Activated naive CD8-positive, alpha-beta T cell treated with anti-CD3 and anti-CD28 coated beads, Interleukin-2, amount 50 U/mL, for 24 hours (primary cell): ENCODE measurements around the gene PSG1.
"Not testable (repeated sequence)": the region's sequence is repeated elsewhere in the genome, so short reads cannot be mapped to it uniquely, and the experiment has no call there.

ENCODE experiments used
- ATAC-seq: fragments of 150-1000 bp; cut with Tn5 transposase; one replicate; pipeline ENCODE4 v1.10.0; 2021
- DNase-seq: peaks from one replicate; pipeline ENCODE4 v3.0.0; 2021
- H3K27ac Mint-ChIP-seq: one replicate; pipeline ENCODE4 v1.8.0; 2021; ENCODE audit warnings: mild to moderate bottlenecking, mixed read lengths
- H3K27me3 Mint-ChIP-seq: one replicate; pipeline ENCODE4 v1.8.0; 2021; ENCODE audit warnings: mixed read lengths
- H3K36me3 Mint-ChIP-seq: one replicate; pipeline ENCODE4 v1.8.0; 2021; ENCODE audit warnings: low read depth, mixed read lengths
- H3K4me1 Mint-ChIP-seq: one replicate; pipeline ENCODE4 v1.8.0; 2021; ENCODE audit warnings: mixed read lengths
- H3K4me3 Mint-ChIP-seq: one replicate; pipeline ENCODE4 v1.8.0; 2021; ENCODE audit warnings: mild to moderate bottlenecking, moderate library complexity, mixed read lengths
- H3K9me3 Mint-ChIP-seq: one replicate; pipeline ENCODE4 v1.8.0; 2021; ENCODE audit warnings: mixed read lengths

The PSG1 gene

DNA sequence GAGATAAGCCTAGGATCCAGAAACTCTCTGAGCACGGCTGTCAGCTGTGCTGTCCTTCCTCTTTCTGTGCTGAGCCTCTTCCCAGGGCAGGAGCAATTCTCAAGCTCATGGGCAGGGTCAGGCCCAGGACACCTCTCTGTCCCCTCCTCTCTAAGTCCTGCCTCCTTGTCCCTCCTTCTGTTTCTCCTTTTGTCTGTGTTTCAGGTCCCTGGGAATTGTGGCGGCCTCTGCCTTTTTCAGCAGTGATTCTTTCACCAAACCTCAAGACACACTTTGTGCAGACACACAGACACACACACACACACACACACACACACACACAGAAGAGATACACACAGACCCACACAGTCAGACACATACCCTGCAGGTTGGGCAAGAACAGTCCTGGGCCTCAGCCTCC, at the start of gene PSG1:
Gene PSG1, minus strand, starts transcription at position 101 of the 400 bp plus-strand sequence. CDS start 132 bp downstream, outside the sequence.
- Mint-ChIP-seq H3K4me3 (no peak within 1 kb of the TSS), H3K36me3 (no peaks in the 10 kb centered on the region), H3K27ac (no peak within 1 kb of the TSS)

DNA sequence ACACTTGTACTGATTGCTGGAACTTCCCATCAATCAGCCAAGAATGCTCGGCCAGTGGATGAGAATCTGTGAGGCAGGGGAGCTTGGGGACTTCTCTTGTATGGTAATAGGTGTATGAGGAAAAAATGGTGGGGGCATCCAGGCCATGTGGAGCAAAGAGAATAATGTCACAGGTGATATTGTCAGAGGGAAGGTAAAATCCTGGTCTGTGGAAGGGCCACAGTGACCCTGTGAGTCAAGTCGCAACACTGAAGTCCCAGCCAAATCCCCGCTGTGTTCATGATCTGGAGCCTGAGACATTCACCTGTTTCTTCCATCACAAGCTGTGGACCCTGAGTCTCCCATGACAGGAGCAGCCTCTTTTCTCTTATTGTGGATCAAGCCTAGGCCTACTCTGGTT, 49.4 kb upstream of the PSG1 start:
- Mint-ChIP-seq H3K27me3 (peaks cover 10% of the 10 kb centered on the region), H3K27ac (no peak overlapping the region), H3K4me3 (no peak overlapping the region), H3K4me1 (no peaks in the 10 kb centered on the region), H3K9me3 (no peaks in the 10 kb centered on the region), H3K36me3 (no peaks in the 10 kb centered on the region)
- ATAC-seq (no peak), DNase-seq (no peak)

More for the DNA sequence above, at the start of gene PSG1:
- ATAC-seq, result no peak
- Mint-ChIP-seq H3K4me1 (no peaks in the 10 kb centered on the region), H3K27me3 (peaks cover 11% of the 10 kb centered on the region), H3K9me3 (no peaks in the 10 kb centered on the region)
- no peak for DNase-seq

DNA sequence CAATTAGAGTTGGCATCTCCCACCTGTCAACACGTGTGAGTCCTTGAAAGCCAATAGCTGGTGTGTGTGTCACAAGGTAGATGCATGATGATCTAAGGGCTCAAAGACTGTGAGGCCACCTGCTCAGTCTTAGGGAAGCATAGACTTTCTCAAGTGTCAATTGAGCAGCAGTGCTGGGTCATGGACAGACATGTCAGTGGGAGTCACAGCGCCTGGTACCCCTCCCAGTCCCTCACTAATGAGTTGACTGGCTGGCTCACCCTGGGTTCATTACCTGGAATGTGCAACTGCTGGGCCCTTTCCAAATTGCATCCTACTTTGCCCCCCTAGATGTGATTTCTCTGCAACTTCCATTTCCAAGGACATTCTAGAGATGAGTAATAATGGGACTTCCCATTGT, 47.3 kb upstream of the PSG1 start:
- H3K27ac Mint-ChIP-seq, result no peak overlapping the region
- H3K27me3 Mint-ChIP-seq, result peaks cover 15% of the 10 kb centered on the region
- no peak for ATAC-seq
- no peak for DNase-seq
- no peaks in the 10 kb centered on the region for H3K36me3 Mint-ChIP-seq
- no peaks in the 10 kb centered on the region for H3K9me3 Mint-ChIP-seq
- H3K4me3 Mint-ChIP-seq, result no peak overlapping the region
- no peaks in the 10 kb centered on the region for H3K4me1 Mint-ChIP-seq

DNA sequence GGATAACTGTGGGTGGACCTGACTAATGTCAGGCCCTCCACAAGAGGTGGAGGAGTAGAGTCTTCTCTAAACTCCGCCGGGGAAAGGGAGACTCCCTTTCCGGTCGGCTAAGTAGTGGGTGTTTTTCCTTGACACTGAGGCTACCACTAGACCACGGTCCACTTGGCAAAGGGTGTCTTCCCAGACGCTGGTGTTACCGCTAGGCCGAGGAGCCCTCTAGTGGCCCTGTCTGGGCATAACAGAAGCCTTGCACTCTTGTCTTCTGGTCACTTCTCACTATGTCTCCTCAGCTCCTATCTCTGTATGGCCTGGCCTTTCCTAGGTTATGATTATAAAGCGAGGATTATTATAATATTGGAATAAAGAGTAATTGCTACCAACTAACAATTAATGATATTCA, 43.6 kb upstream of the PSG1 start:
- H3K4me1 Mint-ChIP-seq, H3K27ac Mint-ChIP-seq, H3K36me3 Mint-ChIP-seq, H3K4me3 Mint-ChIP-seq, H3K9me3 Mint-ChIP-seq, ATAC-seq: not testable (repeated sequence)
- H3K27me3 Mint-ChIP-seq, result peaks cover 13% of the 10 kb centered on the region
- peak; percentile 34 for DNase-seq

DNA sequence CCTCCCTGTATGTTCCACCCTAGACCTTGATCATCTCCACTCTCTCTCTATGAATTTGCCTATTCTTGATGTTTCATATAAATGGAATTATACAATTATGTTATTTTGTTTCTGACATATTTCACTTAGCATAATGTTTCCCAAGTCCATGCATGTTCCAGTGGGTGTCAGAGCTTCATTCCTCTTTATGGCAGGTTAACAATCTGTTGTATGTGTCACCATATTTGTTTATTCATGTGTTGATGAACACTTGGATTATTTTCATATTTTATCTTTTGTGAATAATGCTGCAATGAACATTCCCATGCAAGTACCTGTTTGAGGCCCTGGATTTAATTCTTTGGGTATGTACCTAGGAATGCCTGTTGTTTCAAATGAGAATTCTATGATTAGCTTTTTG, 41.5 kb upstream of the PSG1 start:
- ATAC-seq, H3K27ac Mint-ChIP-seq, H3K4me3 Mint-ChIP-seq, DNase-seq, H3K9me3 Mint-ChIP-seq, H3K36me3 Mint-ChIP-seq, H3K4me1 Mint-ChIP-seq: not testable (repeated sequence)
- H3K27me3 Mint-ChIP-seq, result peaks cover 13% of the 10 kb centered on the region

DNA sequence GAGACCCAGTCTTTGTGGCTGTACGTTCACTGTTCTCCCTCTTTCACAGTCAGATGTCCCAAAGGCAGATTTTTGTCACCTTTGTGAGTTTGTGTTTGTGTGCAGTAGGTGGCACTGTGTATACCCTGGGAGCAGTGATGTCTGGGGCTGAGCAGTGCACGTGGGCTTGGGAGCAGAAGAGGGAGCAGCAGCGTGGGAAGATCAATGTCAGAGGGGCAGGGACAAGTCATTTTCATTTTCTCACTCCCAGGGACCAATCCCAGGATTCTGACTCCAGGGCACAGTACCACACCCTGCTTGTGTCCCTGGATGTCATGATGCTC, 40.2 kb upstream of the PSG1 start:
- Mint-ChIP-seq H3K4me1 (no peaks in the 10 kb centered on the region), H3K36me3 (no peaks in the 10 kb centered on the region), H3K4me3 (no peak overlapping the region), H3K27ac (no peak overlapping the region), H3K9me3 (no peaks in the 10 kb centered on the region), H3K27me3 (peaks cover 9% of the 10 kb centered on the region)
- ATAC-seq (no peak), DNase-seq (no peak)

DNA sequence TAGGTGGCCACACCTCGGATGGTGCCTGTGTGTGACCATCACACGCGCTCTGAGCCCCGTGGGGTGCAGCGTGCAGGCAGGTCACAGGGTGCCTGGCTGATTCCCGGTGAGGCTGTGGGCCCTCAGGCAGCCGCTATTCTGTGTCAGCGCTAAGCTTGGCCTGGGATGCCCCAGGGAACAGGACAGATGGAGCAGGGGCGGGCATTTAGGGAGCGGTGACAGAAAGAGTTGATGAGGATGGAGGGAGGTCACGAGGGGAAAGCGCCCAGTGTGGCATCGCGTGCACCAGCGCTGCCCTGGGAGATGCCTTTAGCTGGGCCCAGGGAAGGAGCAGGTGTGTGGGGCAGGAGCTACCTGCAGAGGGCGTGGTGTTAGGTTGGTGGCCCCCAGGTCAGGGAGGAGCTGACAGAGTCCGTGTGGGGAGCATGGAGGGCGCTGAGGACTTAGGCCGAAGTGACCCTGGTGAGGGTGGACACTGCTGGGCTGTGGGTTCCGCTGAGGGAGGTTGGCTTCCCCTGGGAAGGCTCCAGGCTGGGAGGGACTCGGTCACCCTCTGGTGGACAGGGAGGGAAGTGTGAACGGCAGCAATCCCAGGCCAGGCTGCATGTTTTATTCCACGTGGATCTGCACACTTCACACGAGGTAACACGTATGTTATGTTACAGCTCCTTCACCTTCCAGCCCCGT, 39.7 kb upstream of the PSG1 start:
- not testable (repeated sequence) for DNase-seq, H3K9me3 Mint-ChIP-seq, H3K27me3 Mint-ChIP-seq, ATAC-seq, H3K4me1 Mint-ChIP-seq, H3K27ac Mint-ChIP-seq, H3K36me3 Mint-ChIP-seq, H3K4me3 Mint-ChIP-seq

DNA sequence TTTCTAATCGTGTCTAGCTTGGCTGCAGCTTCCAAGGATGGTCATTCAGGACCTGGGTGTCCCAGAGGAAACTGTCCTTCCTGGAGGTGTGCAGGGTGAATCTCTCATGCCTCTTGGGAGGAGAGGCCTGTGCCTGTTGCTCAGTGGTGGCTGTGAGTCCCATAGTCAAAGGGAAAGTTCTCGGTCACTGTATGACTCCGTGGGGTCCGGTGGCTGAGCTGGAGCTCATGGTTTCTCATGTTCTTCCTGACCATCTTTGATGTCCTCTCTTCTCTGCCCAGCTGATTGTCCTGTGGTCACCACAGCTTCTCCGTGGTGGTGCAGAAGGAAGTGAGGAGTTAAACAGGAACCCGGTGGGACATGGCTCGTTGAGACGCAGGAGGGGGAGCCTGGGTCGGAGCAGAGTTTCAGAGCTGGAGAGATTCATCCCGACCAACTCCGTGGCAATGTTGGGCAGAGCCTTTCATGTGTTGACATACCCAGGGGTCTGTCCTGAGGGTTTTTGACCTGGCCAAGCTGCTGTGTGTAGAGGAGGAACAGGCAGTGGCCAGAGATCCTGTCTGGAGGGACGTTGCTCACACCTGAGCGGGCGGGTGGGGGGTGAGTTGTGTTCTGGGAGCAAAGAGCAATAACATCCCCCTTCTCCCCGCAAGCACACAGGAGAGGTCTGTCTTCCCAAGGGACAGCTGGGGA, 39.0 kb upstream of the PSG1 start:
- H3K9me3 Mint-ChIP-seq, H3K27ac Mint-ChIP-seq, H3K4me3 Mint-ChIP-seq, ATAC-seq, H3K27me3 Mint-ChIP-seq, H3K4me1 Mint-ChIP-seq, DNase-seq, H3K36me3 Mint-ChIP-seq: not testable (repeated sequence)

DNA sequence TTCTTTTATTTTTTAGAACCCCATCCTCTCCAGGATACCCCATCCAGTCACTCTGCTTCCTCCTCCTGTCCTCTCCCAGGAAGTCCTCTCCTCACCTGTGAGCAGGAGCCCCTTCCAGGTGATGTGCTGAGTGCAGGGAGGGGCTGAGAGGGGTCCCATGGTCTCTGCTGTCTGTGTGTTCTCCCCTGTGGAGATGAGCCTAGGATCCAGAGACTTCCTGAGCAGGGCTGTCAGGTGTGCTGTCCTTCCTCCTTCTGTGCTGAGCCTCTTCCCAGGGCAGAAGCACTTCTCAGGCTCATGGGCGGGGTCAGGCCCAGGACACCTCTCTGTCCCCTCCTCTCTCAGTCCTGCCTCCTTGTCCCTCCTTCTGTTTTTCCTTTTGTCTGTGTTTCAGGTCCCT, 38.1 kb upstream of the PSG1 start, which contains the start of gene PSG6:
Gene PSG6, minus strand, starts transcription at position 261 of the 400 bp plus-strand sequence. Its CDS starts 102 bp downstream, at position 159.
- DNase-seq, H3K27me3 Mint-ChIP-seq, H3K36me3 Mint-ChIP-seq, H3K4me3 Mint-ChIP-seq, H3K27ac Mint-ChIP-seq, H3K9me3 Mint-ChIP-seq, ATAC-seq, H3K4me1 Mint-ChIP-seq: not testable (repeated sequence)

DNA sequence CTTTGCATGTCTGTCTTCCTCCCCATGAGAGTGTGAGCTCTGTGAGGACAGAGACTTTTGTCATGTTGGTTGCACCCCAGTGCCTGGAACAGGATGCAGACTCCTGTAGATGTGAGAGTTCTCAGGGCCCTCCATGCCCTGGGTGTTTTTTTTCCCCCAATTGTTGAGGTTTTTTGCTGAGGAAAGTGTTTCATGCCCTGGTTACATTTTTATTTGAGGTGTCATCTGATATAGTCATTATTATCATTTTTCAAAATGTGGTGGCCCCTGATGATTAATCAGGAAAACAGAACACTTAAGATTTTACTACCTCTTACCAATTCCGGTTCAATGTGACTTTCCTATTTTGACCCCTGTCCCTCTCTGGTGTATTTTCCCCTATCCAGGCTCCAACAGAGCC, 37.4 kb upstream of the PSG1 start:
- H3K4me3 Mint-ChIP-seq, H3K9me3 Mint-ChIP-seq, H3K4me1 Mint-ChIP-seq, H3K27ac Mint-ChIP-seq, H3K36me3 Mint-ChIP-seq, DNase-seq, ATAC-seq, H3K27me3 Mint-ChIP-seq: not testable (repeated sequence)

DNA sequence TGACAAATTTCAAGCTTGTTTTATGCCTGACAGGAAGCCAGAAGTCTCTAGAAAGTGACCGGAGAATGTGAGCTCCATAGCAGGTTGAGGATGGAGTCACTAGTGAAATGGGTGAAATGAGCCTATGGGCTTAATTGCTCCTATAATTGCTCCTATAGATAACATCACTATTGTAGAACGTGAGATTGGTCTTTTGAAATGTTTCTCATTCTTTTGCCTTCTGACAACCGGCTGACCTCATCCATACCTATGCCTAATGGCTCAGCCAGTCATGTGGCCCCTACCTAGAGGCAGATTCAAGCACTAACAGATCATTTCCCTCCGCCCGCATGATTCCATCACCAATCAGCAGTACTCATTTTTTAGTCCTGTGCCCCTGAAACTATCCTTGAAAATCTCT, 34.0 kb upstream of the PSG1 start:
- not testable (repeated sequence) for ATAC-seq, H3K27ac Mint-ChIP-seq, DNase-seq, H3K36me3 Mint-ChIP-seq, H3K9me3 Mint-ChIP-seq, H3K4me1 Mint-ChIP-seq, H3K4me3 Mint-ChIP-seq, H3K27me3 Mint-ChIP-seq

DNA sequence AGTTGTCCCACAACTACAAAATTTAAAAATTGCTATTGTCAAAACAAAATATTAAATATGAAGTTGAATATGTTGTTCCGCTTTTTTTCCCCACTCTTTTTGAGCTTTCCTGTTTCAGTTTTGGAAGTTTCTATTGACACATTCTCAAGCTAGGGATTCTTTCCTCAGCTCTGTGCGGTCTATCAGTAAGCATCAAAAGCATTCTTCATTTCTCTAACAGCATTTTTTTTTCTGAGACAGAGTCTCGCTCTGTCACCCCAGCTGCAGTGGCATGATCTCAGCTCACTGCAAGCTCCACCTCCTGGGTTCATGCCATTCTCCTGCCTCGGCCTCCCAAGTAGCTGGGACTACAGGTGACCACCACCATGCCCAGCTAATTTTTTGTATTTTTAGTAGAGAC, 33.4 kb upstream of the PSG1 start:
- not testable (repeated sequence) for H3K4me3 Mint-ChIP-seq, H3K36me3 Mint-ChIP-seq, DNase-seq, ATAC-seq, H3K9me3 Mint-ChIP-seq, H3K4me1 Mint-ChIP-seq, H3K27ac Mint-ChIP-seq, H3K27me3 Mint-ChIP-seq

DNA sequence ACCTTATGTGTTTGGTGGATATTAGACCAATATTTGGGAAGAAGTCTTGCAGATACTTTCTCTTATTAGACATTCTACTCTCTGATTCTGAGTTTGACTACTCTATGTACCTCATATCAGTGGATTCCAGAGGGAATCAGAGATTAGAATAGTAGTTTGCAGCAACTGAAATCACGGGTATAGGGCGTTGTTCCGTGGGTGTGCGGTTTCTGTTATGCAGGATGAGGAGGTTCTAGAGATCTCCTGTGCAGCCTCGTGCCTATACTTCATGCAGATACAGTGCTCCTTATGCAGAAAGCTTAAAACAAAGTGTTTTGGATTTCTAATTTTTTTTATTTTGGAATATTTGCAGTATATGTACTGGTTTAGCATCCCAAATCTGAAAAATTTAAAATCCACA, 32.2 kb upstream of the PSG1 start:
- H3K27ac Mint-ChIP-seq, H3K4me1 Mint-ChIP-seq, H3K4me3 Mint-ChIP-seq, H3K27me3 Mint-ChIP-seq, H3K9me3 Mint-ChIP-seq, ATAC-seq, H3K36me3 Mint-ChIP-seq, DNase-seq: not testable (repeated sequence)

DNA sequence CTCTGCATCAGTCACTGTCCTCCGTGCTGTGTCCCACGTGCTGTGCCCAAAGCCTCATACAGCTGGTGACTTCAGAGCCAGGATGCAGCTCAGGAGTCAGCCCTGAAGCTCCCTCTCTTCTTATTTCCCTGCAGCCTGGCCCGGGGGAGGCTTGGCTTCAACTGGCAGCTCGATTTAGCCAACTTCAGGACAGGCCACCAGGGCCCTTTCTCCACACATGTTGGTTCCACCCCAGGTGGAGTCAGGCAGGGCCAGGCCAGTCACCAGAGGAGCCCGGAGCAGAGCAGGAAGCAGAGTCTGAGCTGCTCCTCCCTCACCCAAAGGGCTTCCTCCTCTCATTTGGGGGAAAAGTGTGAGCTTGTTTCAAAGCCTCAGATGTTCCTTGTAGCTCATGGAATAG, 26.6 kb upstream of the PSG1 start:
- H3K4me1 Mint-ChIP-seq, H3K36me3 Mint-ChIP-seq, ATAC-seq, DNase-seq, H3K27ac Mint-ChIP-seq, H3K4me3 Mint-ChIP-seq, H3K9me3 Mint-ChIP-seq: not testable (repeated sequence)
- H3K27me3 Mint-ChIP-seq, result peaks cover 14% of the 10 kb centered on the region

DNA sequence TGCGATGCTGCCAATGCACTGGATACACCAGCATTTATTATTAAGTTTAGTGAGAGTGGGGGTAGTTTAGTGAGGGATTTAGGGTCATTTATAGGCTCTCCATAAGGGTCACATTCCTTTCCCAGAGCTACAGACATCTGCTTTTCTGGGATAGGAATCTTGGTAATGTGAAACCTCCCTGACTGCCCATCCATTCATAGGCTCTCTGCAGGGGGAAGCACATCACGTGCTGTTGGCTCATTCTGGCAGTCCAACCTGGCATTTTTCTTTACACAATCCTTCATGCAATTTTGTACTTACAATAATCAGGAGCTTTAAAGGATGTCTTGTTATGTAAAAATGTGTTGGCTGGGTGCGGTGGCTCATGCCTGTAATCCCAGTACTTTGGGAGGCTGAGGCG, 21.0 kb upstream of the PSG1 start:
- H3K27ac Mint-ChIP-seq, H3K4me1 Mint-ChIP-seq, H3K4me3 Mint-ChIP-seq, DNase-seq, H3K36me3 Mint-ChIP-seq, H3K9me3 Mint-ChIP-seq, ATAC-seq: not testable (repeated sequence)
- peaks cover 15% of the 10 kb centered on the region for H3K27me3 Mint-ChIP-seq
